HTR-8/SVneo (cell line): Measurements from ENCODE around the gene CCDC137.

Source experiments
- DNase-seq: peaks from one replicate; pipeline ENCODE4 v3.0.0; 2011; ENCODE audit warnings: low spot score, mixed read lengths; ENCODE audit not compliant: insufficient read length
- FAIRE-seq: peaks from 2 replicates; lab custom pipeline; 2011; peaks lifted over from hg19 to GRCh38; lab: Jason Lieb, UNC

CCDC137 gene

DNA sequence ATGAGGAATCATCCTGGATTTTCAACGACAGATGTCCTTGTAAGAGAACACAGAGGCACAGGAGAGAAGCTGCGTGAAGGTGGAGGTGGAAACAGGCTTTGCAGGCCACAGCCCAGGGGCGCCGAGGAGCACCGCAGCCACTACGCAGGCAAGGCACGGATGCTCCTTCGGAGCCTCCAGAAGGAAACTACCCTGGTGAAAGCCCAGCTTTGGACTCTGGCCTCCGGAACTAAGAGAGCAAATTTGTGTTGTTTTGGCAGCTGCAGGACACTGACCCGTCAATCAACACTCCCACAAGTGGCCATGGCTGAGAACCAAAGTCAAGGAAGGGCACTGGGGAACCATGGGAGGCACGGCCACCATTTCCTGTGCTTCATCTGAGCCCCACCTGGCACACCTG, 13.6 kb downstream of the CCDC137 start:
- FAIRE-seq (no peak), DNase-seq (no peak)

DNA sequence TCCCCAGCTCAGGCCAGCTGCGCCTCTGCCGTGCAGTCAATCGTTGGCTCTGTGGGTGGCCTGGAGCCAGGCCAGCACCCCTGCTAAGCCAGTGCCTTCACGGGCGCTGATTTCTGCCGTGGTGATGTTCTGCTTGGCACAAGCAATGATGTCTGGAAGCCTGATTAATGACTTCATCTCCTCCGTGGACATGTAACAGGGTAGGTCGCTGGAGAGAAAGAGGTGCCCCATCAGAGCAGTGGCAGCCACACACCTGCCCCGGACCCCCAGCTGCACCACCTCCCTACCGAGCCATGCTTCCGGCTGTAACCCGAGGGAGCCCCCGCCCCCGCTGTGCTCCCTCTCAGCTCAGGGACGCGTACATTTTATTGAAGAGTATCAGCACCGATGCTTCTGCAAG, 15.1 kb downstream of the CCDC137 start:
- FAIRE-seq = no peak

DNA sequence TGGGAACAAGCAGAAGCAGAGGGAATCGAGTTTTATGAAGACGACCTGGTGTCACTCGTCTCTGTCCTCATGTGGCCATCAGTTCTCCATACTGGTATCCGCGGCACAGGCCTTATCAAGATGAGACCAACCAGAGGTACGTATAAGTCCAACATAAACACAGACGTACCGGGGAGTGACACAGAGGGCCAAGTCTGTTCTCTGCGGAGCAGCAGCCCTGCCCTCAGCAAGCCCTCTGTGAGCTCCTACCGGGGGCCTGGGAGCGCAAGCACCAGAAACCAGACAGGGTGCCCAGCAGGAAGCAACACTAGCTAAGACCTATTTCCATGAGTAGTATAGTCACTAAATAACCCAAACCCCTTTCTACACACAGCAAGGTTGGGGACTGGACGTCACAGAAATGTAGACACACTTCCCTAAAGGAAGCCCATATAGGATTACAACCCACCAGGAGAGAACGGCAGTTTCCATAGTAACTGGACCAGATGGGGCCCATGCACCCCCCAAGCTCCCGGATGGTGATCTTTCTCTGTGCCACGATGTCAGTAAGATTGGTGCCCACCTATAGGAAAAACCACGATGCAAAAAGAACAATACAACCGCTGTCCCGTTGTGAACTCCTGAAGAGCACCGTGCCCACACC, 16.1 kb downstream of the CCDC137 start:
- no peak for DNase-seq
- no peak for FAIRE-seq

More for the DNA sequence above, 15.1 kb downstream of the CCDC137 start:
- DNase-seq = no peak

GRCh38 chr17:81683208-81683583, 16.7 kb downstream of the CCDC137 start:
- no peak for DNase-seq
- no peak for FAIRE-seq

DNA sequence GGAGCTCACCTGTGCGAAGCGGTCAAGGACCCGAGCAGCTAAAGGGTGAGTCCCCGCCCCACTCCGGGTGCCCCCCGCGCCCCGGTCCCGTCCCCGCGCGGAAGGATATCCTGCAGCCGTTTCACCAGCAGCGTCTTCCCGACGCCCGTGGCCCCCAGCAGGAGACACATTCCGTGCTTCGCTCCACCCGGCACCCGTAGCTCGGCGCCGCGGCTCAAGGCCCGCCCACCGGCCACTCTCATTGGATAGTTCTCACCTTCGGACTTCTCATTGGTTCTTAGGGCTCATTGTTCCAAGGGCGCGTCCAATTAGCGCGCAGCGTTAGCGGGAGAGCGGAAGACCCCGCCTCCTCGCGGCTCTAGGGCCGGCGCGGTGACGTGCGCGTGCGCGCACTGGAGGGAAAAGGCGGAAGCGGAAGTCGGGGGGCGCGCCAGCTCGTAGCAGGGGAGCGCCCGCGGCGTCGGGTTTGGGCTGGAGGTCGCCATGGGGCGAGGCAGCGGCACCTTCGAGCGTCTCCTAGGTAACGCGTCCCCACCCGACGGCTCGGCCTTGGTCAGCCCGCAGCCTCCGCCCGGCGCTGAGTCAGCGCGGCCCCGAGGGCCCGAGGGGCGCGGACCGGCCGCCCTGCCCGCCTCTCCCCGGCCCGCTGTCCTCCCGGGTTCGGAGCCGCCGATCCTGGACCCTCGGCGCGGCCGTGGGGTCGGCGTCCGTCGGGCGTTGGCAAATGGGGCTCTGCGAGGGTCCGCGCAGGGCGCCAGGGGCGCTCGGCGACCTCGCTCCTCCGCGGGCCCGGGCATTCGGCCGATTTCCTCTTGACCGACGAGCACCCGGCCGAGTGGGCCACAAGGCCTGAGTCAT, 17.3 kb downstream of the CCDC137 start, which contains the start of the genes ARL16 and HGS:
Gene ARL16 (minus strand): TSS at position 214 of the 858 bp plus-strand sequence. CDS start 44 bp downstream, at position 170.
Gene HGS (plus strand): TSS at position 428 of the 858 bp plus-strand sequence. CDS start 56 bp downstream, at position 484.
- DNase-seq (peak; percentile 99), FAIRE-seq (peak; percentile 92)

DNA sequence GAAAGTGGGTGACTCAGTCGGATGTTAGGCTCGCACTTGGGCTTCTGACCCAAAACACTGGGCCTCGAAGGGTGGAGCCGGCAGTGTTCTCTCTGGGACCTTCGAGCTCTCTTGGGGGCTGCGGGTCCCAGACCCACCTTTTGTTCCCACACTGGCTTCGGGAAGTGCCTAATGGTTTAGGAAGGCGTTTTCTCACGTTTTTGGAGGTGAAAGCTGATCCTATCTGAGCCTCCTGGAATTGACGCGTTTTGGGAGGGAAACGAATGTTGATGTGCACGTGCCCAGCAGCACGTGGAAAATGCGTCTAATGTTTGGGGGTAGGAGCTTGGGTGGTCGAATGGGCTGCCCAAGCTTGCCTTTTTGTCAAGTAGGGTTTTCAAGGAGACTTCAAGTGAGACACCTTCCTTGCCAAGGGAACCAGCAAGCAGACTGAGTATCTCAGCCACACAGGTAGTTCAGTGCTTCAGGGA, 17.9 kb downstream of the CCDC137 start:
- FAIRE-seq (no peak), DNase-seq (no peak)

DNA sequence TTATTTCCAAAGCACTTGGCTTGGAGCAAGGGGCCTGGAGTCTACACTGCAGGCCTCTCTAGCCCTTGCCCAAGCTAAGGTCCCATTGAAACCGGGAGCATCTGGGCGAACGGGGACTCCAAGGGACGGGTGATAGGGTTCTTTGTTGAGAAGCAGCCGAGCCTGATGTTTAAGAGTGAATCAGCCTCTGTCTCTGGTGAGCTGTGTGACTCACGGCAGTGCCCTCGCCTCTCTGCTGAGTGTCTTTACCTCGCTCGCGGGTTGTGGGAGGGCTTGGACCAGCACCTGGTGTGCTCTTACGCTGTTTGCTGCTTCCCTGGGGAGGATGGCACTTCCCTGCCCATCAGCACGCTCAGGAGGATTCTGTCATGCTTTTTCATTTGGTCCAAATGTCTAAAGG, 18.6 kb downstream of the CCDC137 start:
- FAIRE-seq (no peak), DNase-seq (no peak)

GRCh38 chr17:81686614-81687013, 20.1 kb downstream of the CCDC137 start:
- DNase-seq (no peak), FAIRE-seq (no peak)

GRCh38 chr17:81687770-81688541, 21.4 kb downstream of the CCDC137 start:
- DNase-seq (no peak), FAIRE-seq (no peak)

DNA sequence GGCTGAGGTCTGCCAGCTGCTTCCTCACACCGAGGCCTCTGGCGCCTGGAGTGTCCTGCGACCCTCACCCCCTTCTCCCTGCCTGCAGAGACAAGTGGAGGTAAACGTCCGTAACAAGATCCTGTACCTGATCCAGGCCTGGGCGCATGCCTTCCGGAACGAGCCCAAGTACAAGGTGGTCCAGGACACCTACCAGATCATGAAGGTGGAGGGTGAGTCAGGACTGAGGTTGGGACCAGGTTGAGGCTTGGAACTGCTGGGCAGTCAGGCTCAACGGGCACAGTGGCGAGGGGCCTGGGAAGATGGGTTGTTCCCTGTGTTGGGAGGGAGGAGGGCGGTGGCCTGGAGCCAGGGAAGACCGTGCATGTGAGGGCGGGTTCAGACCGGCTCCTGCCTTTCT, 22.1 kb downstream of the CCDC137 start:
- DNase-seq = no peak
- FAIRE-seq = no peak

DNA sequence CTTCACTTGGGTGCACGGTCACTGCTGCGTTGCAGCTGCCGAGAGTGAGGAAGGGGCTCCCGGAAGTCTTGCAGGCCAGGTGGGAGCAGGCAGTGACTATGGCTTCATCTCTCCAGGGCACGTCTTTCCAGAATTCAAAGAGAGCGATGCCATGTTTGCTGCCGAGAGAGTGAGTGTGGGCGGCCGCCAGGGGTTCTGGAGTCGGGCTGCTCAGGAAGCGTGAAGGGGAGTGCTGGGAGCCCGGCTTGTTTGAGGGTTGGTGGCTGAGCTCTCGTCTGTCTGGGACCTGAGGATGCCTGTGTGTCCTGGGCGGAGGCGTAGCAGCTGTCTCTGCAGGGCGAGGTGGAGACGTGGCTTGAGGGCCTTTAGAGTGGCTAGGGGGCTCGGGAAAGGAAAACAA, 23.5 kb downstream of the CCDC137 start:
- FAIRE-seq (no peak), DNase-seq (no peak)

- FAIRE-seq = no peak
Observed at GRCh38 chr17:81690549-81690948, 24.0 kb downstream of the CCDC137 start.

DNA sequence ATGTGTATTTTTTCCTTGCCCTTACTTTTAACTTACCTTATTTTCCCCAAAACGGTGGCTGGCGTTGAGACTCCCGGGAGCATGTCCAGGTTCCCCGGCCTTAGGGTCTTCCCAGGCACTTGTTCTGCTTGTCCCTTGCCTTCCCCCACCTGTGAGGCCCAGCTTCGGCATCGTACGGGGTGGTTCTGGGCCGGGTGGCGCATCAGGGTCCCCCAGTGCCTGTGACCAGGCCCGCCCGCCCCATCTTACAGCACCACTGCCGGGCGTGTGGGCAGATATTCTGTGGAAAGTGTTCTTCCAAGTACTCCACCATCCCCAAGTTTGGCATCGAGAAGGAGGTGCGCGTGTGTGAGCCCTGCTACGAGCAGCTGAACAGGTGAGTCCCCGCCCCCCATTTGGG, 24.7 kb downstream of the CCDC137 start:
- no peak for DNase-seq
- no peak for FAIRE-seq

More at GRCh38 chr17:81690549-81690948, 24.0 kb downstream of the CCDC137 start:
- DNase-seq = no peak

DNA sequence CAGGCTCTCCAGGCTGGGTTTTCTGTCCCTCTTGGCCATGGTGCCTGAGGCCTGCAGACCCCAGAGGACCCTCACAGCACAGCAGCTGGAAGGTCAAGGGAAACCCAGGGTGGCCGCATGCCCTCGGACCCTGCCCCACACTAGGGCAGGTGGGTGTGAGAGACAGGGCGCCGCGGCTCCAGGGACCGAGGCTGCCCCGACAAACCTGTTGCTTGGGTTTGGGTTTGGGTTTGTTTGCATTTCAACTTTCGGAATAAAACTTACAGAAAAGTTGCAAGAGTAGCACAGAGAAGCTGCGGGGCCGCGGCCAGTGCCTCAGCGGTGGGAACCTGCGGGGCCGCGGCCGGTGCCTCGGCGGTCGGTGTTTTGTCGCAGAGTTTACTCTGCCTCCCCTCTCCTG, 25.1 kb downstream of the CCDC137 start:
- no peak for DNase-seq
- no peak for FAIRE-seq

DNA sequence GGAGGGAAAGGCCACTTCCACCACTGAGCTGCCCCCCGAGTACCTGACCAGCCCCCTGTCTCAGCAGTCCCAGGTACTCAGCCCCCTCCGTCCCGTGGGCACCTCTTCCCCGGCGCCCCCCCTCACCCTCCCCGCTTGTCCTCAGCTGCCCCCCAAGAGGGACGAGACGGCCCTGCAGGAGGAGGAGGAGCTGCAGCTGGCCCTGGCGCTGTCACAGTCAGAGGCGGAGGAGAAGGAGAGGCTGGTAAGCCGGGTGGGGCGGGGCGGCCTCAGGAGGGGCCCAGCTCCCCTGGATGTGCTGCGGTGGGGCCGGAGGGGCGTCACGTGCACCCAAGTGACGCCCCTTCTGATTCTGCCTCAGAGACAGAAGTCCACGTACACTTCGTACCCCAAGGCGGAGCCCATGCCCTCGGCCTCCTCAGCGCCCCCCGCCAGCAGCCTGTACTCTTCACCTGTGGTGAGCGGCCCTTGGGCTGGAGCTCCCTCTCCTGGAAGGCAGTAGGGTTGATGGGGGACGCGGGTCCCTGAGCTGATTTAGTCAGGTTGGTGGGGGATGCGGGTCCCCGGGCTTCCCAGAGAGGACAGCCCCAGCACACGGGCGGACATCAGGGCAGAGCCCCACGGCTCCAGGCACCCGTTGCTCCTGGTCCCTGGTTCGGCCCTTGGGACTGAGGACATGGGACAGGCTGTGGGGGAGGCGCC, 27.1 kb downstream of the CCDC137 start:
- FAIRE-seq (no peak), DNase-seq (no peak)

DNA sequence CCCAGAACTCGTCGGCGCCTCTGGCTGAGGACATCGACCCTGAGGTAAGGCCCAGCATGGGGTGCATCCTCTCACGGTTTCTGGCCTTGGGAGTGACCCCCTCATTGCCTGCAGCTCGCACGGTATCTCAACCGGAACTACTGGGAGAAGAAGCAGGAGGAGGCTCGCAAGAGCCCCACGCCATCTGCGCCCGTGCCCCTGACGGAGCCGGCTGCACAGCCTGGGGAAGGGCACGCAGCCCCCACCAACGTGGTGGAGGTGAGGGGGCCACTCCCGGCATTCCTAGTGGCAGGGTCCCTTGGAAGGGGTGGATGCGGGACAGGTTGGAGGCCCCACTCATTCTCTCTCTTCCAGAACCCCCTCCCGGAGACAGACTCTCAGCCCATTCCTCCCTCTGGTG, 28.3 kb downstream of the CCDC137 start:
- FAIRE-seq (no peak), DNase-seq (no peak)

DNA sequence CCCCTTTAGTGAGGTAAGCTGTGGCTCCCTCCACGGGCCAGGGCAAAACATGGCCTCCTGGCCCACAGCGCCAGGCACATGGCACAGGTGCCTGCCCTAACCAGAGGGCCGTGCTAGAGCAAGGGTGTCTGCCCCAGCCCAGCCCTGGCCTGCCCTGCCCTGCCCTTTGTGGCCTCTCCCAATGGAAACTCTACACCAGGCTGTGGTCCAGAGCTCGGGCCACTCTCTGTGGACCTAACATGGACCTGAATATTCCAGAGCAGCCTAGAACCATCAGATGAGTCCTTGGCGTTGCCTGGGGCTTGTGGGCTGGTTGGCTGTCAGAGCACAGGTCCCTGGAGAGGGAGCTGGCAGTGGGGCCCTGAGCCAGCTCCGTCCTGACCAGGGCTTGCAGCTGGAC, 28.7 kb downstream of the CCDC137 start:
- no peak for FAIRE-seq
- DNase-seq = no peak

- FAIRE-seq (no peak), DNase-seq (no peak)
Observed at GRCh38 chr17:81695801-81696200, 29.3 kb downstream of the CCDC137 start.

GRCh38 chr17:81696218-81696941, 29.8 kb downstream of the CCDC137 start:
- DNase-seq (no peak), FAIRE-seq (no peak)
